Stimulated activated effector memory CD8-positive, alpha-beta T cell treated with anti-CD3 and anti-CD28 coated beads, Interleukin-12 subunit alpha, Interleukin-12 subunit beta, amount 100 ng/mL, for 72 hours (primary cell): ENCODE results near the gene COL23A1.

ENCODE experiments used
- ATAC-seq: fragments of 150-1000 bp; cut with Tn5 transposase; 2 replicates; pipeline ENCODE4 v1.10.0; 2021
- DNase-seq, 2 donors: peaks; one replicate each; pipeline ENCODE4 v3.0.0; 2021 to 2022; ENCODE audit warnings: low spot score in 2 of 2
- H3K27ac Mint-ChIP-seq: one replicate; pipeline ENCODE4 v1.8.0; 2022; ENCODE audit warnings: mild to moderate bottlenecking, mixed read lengths
- H3K36me3 Mint-ChIP-seq: one replicate; pipeline ENCODE4 v1.8.0; 2022; ENCODE audit warnings: mild to moderate bottlenecking, mixed read lengths
- H3K4me1 Mint-ChIP-seq: one replicate; pipeline ENCODE4 v1.8.0; 2022; ENCODE audit warnings: mixed read lengths
- H3K4me3 Mint-ChIP-seq: one replicate; pipeline ENCODE4 v1.8.0; 2022; ENCODE audit warnings: mild to moderate bottlenecking, mixed read lengths
- H3K9me3 Mint-ChIP-seq: one replicate; pipeline ENCODE4 v1.8.0; 2022; ENCODE audit warnings: mixed read lengths

Gene COL23A1

DNA sequence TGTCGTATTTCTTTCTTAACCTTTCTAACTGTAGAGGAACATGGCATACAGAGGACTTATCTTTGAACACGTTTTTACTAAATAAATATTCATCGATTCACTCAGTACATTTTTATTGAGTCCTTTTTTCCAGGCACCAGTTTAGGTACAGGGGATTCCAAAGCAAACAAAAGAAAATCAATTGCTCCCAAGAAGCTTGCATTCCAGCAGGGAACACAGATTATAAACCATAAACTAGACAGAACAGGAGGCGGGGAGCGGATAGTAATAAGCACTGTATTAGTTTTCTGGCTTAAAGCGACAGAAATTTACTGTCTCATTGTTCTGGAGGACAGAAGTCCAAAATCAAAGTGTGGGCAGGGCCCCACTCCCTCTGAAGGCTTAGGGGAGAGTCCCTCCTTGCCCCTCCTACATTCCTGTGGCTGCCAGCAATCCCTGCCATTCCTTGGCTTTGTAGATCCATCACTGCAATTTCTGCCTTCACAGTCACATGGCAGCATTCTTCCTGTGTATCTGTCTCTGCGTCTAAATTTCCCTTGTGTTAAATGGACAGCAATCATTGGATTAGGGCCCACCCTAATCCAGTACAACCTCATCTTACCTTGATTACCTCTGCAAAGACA is 115.5 kb downstream of the COL23A1 start:
- DNase-seq = no peak
- ATAC-seq = no peak
- no peaks in the 10 kb centered on the region for H3K9me3 Mint-ChIP-seq
- no peak overlapping the region for H3K4me3 Mint-ChIP-seq
- no peaks in the 10 kb centered on the region for H3K36me3 Mint-ChIP-seq
- no peak overlapping the region for H3K27ac Mint-ChIP-seq
- H3K4me1 Mint-ChIP-seq = no peaks in the 10 kb centered on the region

DNA sequence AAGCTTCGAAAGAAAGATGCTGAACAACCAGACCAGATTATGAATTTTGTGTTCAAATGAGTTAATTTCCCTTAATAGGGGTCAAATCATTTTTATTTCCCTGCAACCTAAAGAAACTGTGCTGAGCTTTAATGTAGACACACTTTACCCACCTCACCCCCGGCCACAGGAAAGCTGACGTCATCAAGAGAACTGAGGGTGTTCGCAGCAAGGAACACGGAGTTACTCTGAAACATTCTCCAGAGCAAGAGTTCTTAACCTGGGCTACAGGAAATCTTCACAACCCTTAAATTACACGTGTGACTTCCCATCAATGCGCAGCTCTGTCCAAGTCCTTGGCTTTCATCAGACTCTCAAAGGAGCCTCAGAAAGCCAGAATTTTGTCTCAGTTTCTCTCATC is 116.3 kb downstream of the COL23A1 start:
- Mint-ChIP-seq H3K36me3 (no peaks in the 10 kb centered on the region), H3K4me1 (no peaks in the 10 kb centered on the region), H3K9me3 (no peaks in the 10 kb centered on the region), H3K27ac (no peak overlapping the region), H3K4me3 (no peak overlapping the region)
- ATAC-seq (no peak), DNase-seq (no peak)

DNA sequence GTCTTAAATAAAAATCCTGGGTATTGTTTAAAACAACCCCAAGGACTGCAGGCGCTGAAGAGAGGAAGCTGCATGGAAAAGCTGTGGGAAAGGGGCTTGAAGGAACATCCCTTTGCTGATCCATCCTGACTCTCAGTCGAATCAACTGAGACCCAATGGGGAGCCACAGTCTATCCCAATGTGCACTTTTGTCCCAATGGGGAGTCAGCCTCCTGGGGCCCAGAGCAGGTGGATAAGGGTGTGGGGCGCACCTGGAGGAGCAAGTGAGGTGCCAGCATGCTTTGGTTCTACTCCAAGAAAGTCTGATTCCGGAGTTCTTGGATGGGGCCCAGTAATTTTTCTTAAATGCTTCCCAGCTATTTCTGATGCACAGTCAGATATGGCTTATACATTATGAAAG is 118.1 kb downstream of the COL23A1 start:
- Mint-ChIP-seq H3K27ac (no peak overlapping the region), H3K4me3 (no peak overlapping the region), H3K4me1 (no peaks in the 10 kb centered on the region), H3K9me3 (no peaks in the 10 kb centered on the region), H3K36me3 (no peaks in the 10 kb centered on the region)
- ATAC-seq = no peak
- no peak for DNase-seq

DNA sequence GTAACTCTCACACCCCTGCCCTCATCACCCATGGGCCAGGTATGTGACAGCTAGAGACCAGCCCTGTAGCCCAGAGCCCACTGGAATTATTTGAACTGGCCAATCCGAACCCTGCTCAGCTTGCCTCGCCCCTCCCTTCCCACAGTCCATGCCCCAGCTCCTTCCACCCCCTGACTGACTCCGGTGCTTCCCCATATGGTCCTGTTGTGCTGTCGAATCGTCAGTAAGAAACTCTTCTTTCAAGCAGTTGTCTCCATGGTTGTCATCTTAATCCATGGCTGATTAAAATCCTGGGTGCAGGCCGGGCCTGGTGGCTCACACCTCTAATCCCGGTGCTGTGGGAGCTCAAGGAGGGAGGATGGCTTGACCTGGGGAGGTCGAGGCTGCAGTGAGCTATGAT is 118.5 kb downstream of the COL23A1 start:
- Mint-ChIP-seq H3K4me1 (no peaks in the 10 kb centered on the region), H3K4me3 (no peak overlapping the region), H3K36me3 (no peaks in the 10 kb centered on the region), H3K27ac (no peak overlapping the region), H3K9me3 (no peaks in the 10 kb centered on the region)
- ATAC-seq = no peak
- no peak for DNase-seq

DNA sequence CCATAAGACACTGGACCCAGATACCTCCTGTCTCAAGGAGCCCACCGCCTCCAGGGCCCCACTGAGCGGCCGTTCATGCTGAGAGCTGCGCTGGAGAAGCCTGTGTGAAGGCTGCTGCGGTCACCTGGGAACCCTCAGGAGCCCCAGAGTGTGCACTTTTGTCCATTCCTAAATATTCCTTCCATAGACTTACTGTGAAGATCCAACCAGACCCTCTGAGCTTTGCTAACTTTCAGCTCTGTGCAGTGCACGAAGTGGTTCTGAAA is 119.5 kb downstream of the COL23A1 start:
- Mint-ChIP-seq H3K4me1 (no peaks in the 10 kb centered on the region), H3K9me3 (no peaks in the 10 kb centered on the region), H3K4me3 (no peak overlapping the region), H3K36me3 (no peaks in the 10 kb centered on the region), H3K27ac (no peak overlapping the region)
- DNase-seq = no peak
- no peak for ATAC-seq

DNA sequence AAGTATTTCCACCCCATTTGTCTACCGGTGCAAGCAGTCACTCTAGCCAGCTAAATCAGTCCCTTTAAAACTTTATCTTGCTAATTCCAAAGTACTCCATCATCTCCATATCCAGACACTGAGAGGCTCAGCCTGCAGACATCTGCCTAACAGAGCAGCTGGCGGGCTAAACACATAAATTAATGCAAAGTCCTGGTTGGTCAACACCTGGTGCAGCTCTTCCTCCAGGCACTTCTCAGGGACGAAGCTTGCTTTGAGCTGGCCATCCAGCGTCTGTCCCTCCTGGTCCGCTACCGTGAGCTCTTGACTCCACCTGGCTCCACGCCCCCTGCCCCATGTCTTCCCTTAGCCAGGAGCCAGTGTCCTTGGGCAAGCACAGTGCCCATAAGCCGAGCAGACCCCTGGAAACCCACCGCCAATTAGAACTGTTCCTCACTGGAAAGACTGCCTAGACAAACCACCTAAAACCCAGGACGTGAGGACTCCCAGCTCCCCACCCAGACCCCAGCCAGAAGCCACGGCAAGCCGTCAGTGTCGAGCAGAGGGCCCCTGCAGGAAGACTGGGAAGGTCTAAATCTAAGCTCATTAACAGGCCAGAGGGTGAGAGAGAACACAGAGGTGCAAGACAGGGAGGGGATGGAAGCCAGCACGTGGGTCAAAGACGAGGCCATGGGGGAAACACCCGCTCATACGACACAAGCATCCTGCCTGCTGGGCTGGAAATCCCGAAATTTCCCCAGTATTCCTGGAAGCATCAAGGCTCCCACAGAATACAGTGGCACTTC is 120.0 kb downstream of the COL23A1 start:
- Mint-ChIP-seq H3K27ac (no peak overlapping the region), H3K9me3 (no peaks in the 10 kb centered on the region), H3K36me3 (no peaks in the 10 kb centered on the region), H3K4me3 (no peak overlapping the region), H3K4me1 (no peaks in the 10 kb centered on the region)
- ATAC-seq (no peak), DNase-seq (no peak)

DNA sequence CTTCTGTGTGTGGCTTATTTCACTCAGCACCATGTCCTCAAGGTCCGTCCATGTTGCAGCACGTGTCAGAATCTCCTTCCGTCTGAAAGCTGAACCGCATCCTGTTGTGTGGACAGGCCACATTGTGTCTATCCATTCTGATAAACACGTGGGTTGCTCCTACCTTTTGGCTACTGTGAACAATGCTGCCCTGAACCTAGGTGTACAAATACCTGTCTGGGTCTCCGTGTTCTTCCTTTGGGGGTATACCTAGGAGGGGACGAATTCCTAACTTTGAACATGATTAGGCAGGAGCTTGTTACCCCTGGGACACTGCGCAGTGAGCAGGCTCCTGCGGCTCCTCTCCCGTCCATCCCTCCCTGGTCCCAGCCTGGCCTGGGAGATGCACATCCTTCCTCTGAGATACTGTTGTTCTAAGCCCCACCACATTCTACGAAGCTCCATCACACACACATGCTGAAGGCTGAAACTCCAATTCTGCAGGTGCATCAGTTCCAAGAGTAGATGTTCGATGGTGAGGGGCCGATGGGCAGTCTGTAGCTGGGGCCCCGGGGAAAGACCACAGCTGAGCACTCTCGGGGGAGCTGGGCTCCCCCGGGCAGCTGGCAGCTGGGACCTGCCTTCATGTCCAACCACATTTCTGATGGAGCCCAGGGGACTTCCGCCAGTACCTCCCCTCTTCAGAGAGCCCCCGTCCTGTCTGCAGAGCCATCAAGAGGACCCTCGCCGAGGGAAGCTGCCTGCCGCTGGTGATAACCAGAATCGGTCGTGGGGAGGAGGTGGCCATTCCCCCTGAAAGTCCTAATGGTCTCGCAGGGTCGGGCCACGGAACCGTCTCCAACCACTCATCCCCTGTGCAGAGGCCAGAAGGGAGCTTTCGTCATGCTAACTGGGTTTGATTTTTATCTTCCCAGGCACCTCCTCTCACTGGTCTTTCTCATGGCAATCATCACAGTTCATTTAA is 120.9 kb downstream of the COL23A1 start:
- Mint-ChIP-seq H3K9me3 (no peaks in the 10 kb centered on the region), H3K36me3 (no peaks in the 10 kb centered on the region), H3K4me1 (no peaks in the 10 kb centered on the region), H3K4me3 (no peak overlapping the region), H3K27ac (no peak overlapping the region)
- ATAC-seq = no peak
- DNase-seq = no peak

DNA sequence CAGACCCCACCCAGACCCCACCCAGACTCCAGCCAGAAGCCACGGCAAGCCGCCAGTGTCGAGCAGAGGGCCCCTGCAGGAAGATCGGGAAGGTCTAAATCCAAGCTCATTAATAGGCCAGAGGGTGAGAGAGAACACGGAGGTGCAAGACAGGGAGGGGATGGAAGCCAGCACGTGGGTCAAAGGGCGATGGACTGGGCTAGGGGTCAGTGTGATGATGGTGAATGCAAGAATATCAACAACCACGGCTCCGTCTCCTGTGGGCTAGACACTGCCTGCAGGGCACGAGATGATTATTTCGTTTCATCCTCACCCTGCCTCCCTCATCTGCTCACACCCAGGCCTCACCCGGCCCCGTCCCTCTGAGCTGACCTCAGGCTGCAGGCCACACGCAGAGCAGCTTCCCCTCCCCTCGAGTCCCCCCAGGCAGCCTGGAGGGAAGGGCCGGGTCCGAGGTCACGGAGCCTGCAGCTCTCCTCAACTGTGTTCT is 122.0 kb downstream of the COL23A1 start:
- DNase-seq (no peak), ATAC-seq (no peak)
- Mint-ChIP-seq H3K4me3 (no peak overlapping the region), H3K4me1 (no peaks in the 10 kb centered on the region), H3K9me3 (no peaks in the 10 kb centered on the region), H3K36me3 (no peaks in the 10 kb centered on the region), H3K27ac (no peak overlapping the region)

DNA sequence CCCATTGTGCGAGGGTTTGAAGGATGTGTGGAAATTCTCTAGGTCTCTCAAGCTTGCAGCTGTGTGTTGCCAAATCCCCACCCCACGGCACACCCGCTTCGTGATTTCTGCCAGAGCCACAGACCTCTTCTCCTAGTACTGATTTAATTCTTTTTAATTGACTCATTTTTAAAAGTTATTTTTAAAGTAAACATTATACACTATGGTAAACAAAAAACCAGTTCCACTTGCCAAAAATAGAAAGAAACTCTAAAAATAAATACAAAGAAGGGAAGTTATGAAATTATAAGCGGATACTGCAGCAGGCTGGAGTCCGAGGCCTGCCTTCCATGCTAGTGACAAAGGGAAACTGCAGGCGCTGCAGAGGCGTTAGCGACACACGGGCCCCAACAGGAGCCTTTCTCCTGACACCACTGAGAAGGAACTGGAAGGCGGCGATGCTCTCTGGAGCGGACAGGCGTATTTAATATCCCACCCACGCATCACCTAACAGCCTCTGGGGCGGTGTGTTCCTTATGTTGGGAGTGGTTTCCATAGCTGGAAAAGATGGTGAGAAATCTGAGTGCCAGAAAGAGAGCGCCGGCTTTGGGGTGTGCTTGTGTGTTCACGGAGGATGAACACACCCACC is 122.5 kb downstream of the COL23A1 start:
- DNase-seq = no peak
- H3K4me1 Mint-ChIP-seq = no peaks in the 10 kb centered on the region
- H3K27ac Mint-ChIP-seq = no peak overlapping the region
- H3K4me3 Mint-ChIP-seq = no peak overlapping the region
- H3K9me3 Mint-ChIP-seq = no peaks in the 10 kb centered on the region
- no peak for ATAC-seq
- H3K36me3 Mint-ChIP-seq = no peaks in the 10 kb centered on the region

DNA sequence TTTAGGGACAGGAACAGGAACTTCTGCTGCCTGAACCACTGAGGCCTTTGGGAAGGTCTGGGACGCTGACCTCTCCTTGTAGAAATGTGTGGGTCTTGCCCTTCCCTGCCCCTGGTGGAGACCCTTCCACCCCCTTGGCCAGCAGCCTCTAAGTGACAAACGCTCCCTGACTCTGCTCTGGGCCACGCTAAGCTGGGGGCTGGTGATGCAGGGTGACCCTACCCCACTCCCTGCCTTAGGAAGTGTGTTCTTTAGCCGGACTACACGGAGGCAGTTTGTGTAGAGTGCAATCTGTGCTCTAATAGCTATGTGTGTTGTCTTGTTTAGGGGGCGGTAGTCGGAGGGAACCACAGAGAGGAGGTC is 123.0 kb downstream of the COL23A1 start:
- no peak overlapping the region for H3K4me3 Mint-ChIP-seq
- no peak overlapping the region for H3K27ac Mint-ChIP-seq
- ATAC-seq = no peak
- no peaks in the 10 kb centered on the region for H3K36me3 Mint-ChIP-seq
- no peaks in the 10 kb centered on the region for H3K4me1 Mint-ChIP-seq
- H3K9me3 Mint-ChIP-seq = no peaks in the 10 kb centered on the region
- DNase-seq = no peak

DNA sequence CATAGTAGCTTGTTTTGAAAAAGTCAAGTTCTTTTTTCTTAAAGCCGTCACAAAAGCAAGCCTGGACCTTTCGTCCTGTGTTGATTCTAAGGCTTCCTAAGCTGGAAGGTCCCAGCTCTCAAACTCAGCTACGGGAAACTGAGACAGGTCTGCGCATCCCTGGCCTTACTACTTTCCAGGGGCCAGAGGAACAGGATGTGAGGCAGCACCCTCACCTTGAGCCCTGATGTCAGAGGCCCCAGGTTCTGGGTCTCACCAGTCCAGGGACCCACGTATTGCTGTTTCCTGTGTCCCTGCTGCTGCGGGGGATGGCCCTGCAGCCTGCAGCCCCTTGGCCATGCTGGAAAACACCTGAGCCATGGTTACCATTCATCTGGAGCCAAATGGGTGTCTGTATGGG is 123.9 kb downstream of the COL23A1 start:
- DNase-seq (no peak), ATAC-seq (no peak)
- no peak overlapping the region for H3K4me3 Mint-ChIP-seq
- H3K4me1 Mint-ChIP-seq = no peaks in the 10 kb centered on the region
- H3K27ac Mint-ChIP-seq = no peak overlapping the region
- no peaks in the 10 kb centered on the region for H3K36me3 Mint-ChIP-seq
- H3K9me3 Mint-ChIP-seq = no peaks in the 10 kb centered on the region

DNA sequence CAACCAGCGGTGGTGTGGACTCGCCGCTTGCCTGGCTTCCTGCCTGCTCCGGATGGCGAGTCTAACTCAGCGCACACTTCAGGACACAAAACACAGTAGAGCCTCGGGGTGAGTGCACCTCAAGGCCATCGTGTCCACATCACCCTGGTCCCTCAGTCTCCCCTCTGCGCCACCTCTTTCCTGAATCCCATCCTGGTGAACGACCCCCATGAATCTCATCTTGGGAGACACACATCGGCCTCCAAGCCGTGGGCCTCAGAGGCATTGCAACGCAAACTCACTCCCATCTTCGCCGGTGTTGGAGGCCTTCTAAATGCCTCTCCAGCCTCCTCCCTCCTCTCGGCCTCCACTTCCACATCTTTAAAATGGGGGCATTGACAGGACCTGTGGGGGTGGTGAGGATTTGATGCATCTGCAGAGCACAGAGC is 124.3 kb downstream of the COL23A1 start:
- H3K4me1 Mint-ChIP-seq = no peaks in the 10 kb centered on the region
- no peak overlapping the region for H3K27ac Mint-ChIP-seq
- no peak for DNase-seq

DNA sequence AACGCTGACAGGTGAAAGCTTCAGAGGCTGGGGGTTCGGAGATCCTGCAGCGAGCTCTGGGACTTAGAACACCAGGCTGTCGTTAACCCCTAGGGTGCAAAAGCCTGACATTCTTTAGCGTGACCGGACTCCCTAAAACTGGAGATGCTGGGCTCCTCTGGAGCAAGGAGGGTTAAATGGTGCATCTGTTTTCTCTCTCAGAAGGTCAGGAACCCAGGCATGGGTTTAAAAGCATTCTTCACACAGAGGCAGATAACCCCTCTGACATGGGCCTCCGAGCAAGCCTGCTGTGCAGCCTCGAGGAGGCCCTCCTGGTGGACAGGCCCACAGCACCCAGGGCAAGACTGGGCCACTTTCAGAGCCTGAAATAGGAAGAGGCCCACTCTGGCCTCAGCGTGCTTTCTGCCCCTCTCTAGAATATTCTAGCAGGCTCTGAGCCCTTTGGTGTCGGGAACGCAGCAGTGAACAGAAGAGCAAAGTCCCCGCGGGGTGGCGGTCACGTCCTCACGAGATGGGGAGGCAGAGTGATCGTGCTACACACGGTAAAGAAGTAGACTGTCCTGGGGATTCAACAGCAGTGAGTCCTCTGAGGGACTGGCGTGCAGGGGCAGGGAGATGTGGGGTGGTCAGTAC is 124.8 kb downstream of the COL23A1 start:
- Mint-ChIP-seq H3K4me1 (no peaks in the 10 kb centered on the region), H3K4me3 (no peak overlapping the region), H3K36me3 (no peaks in the 10 kb centered on the region), H3K9me3 (no peaks in the 10 kb centered on the region), H3K27ac (no peak overlapping the region)
- DNase-seq (no peak), ATAC-seq (no peak)

More for the DNA sequence above, 124.3 kb downstream of the COL23A1 start:
- Mint-ChIP-seq H3K9me3 (no peaks in the 10 kb centered on the region), H3K36me3 (no peaks in the 10 kb centered on the region), H3K4me3 (no peak overlapping the region)
- no peak for ATAC-seq

DNA sequence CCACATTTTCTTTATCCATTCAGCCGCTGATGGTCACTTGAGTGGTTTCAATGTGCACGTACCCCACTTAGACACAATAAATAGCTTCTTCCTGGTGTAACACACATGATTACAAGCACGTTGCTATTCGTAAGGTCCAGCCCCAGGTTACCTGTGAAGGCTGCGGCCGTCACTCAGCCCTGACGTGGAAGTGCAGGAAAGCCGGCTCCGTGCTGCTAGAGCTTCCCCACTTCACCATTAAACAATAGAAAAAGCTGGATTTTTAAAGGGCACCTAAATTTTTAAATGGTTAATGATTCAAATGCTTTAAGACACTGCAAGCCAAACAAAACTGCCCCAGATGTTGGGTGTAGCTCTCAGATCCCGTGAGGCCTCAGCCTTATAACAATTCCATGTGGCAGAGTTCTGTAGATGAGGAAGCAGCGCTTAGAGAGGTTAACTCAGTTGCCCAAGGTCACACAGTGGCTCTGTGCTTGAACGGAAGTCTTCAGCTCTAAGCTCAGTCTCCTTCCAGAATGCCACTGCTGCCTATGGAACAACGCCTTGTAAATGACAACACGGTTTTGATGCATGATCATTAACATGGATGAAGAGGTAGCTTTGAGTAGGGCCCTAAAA is 125.7 kb downstream of the COL23A1 start:
- no peaks in the 10 kb centered on the region for H3K36me3 Mint-ChIP-seq
- no peak overlapping the region for H3K4me3 Mint-ChIP-seq
- DNase-seq (no peak), ATAC-seq (no peak)
- no peaks in the 10 kb centered on the region for H3K4me1 Mint-ChIP-seq
- H3K27ac Mint-ChIP-seq = no peak overlapping the region
- H3K9me3 Mint-ChIP-seq = no peaks in the 10 kb centered on the region
